Left lung (tissue), 10 donors: Measurements from ENCODE around the gene CA10. TPM values are rescaled to one million over a fixed set of nuclear protein-coding genes. Genes with fewer than 3 reads are reported as not detected.

Source experiments
- ATAC-seq: fragments of 200-7000 bp; cut with Tn5 transposase; one replicate; pipeline ENCODE4 v1.9.1; 2020; ENCODE audit warnings: moderate library complexity
- DNase-seq, 4 donors: peaks; one replicate each; pipeline ENCODE4 v3.0.0-alpha.2; 2013 to 2020
- H3K27ac ChIP-seq, 2 donors: fragments of 200-600 bp; sonication (generic) in 1 of 2; one replicate each; pipeline versions ENCODE4 v1.5.0 to v1.8.0; 2020 to 2021
- H3K27me3 ChIP-seq, 2 donors: fragments of 200-600 bp; sonication (generic) in 1 of 2; one replicate each; pipeline versions ENCODE4 v1.5.0 to v1.8.0; 2020 to 2021
- H3K36me3 ChIP-seq, 2 donors: fragments of 200-600 bp; sonication (generic) in 1 of 2; one replicate each; pipeline versions ENCODE4 v1.5.0 to v1.8.0; 2020 to 2021
- H3K4me1 ChIP-seq, 2 donors: fragments of 200-600 bp; one replicate each; pipeline ENCODE4 v1.8.0; 2021
- H3K4me3 ChIP-seq, 2 donors: fragments of 200-600 bp; sonication (generic) in 1 of 2; one replicate each; pipeline versions ENCODE4 v1.5.0 to v1.8.0; 2020 to 2021; ENCODE audit warnings: mild to moderate bottlenecking in 1 of 2
- H3K9me3 ChIP-seq, 2 donors: fragments of 200-600 bp; sonication (generic) in 1 of 2; one replicate each; pipeline versions ENCODE4 v1.5.0 to v1.8.0; 2020 to 2021
- CTCF ChIP-seq, 2 donors: fragments of 200-600 bp; sonication (generic) in 1 of 2; IDR thresholded peaks; one replicate each; pipeline versions ENCODE4 v1.5.0 to v1.8.0; 2021; ENCODE audit warnings: antibody characterized with exemption in 2 of 2
- intact Hi-C, 2 donors: fragments of 100-400 bp; cut with DNase I; formaldehyde crosslinking; loops; one replicate each; pipeline versions ENCODE4 v1.11.2 to v1.14.2; 2022
- polyA plus RNA-seq, 6 donors: library from polyadenylated mRNA; unstranded; fragments of 120-200 nt; gene quantifications; one replicate each; pipeline ENCODE4 v1.2.1, GENCODE V29; 2013; ENCODE audit not compliant: insufficient read length in 6 of 6
- total RNA-seq, 2 donors: library from RNA; stranded (reverse); fragmentation: NEBNext Ultra II Directional; extraction: Animal tissue kit (Norgen Biotek cat#: 25700); gene quantifications; one replicate each; pipeline ENCODE4 v1.2.1, GENCODE V29; 2021
- donor health status: DM: no; HTN: yes; CAD: no.
- donor health status: DM: no; HTN: no; CAD: no.

CA10 gene
- total and polyA plus RNA-seq, 8 donors = 0.06 to 0.31 TPM; not detected in 6

GRCh38 chr17:51668155-51668962 is 490.2 kb downstream of the CA10 start:
- Histone ChIP-seq H3K27me3 (no peaks in the 10 kb centered on the region), H3K27ac (no peak overlapping the region), H3K36me3 (no peaks in the 10 kb centered on the region), H3K4me1 (no peaks in the 10 kb centered on the region), H3K9me3 (peaks cover 0 to 6% of the 10 kb centered on the region in 2 donors), H3K4me3 (no peak overlapping the region)
- ATAC-seq (no peak), DNase-seq (peak in 1 of 4 donors; percentile 71)
- intact Hi-C loops = no loop called here
- TF ChIP-seq CTCF (IDR thresholded peaks at IDR 0.05) = no peak

- H3K27me3 ChIP-seq = no peaks in the 10 kb centered on the region
- peaks cover 0 to 6% of the 10 kb centered on the region in 2 donors for H3K9me3 ChIP-seq
- no peak overlapping the region for H3K27ac ChIP-seq
- DNase-seq (no peak), ATAC-seq (no peak)
- intact Hi-C loops = no loop called here
- no peak overlapping the region for H3K4me3 ChIP-seq
- H3K36me3 ChIP-seq = no peaks in the 10 kb centered on the region
- no peaks in the 10 kb centered on the region for H3K4me1 ChIP-seq
- no peak for TF ChIP-seq CTCF (IDR thresholded peaks at IDR 0.05)
These were observed 490.8 kb downstream of the CA10 start for GRCh38 chr17:51667706-51668083.

GRCh38 chr17:51666971-51667705 is 491.4 kb downstream of the CA10 start:
- TF ChIP-seq CTCF (IDR thresholded peaks at IDR 0.05) = no peak
- H3K27me3 ChIP-seq = no peaks in the 10 kb centered on the region
- H3K36me3 ChIP-seq = no peaks in the 10 kb centered on the region
- no peaks in the 10 kb centered on the region for H3K4me1 ChIP-seq
- intact Hi-C loops = no loop called here
- H3K27ac ChIP-seq = no peak overlapping the region
- ATAC-seq (no peak), DNase-seq (no peak)
- no peak overlapping the region for H3K4me3 ChIP-seq
- peaks cover 0 to 6% of the 10 kb centered on the region in 2 donors for H3K9me3 ChIP-seq

- no peaks in the 10 kb centered on the region for H3K9me3 ChIP-seq
- DNase-seq = no peak
- H3K27ac ChIP-seq = no peak overlapping the region
- TF ChIP-seq CTCF (IDR thresholded peaks at IDR 0.05) = no peak
- no peaks in the 10 kb centered on the region for H3K36me3 ChIP-seq
- H3K4me3 ChIP-seq = no peak overlapping the region
- ATAC-seq = no peak
- H3K27me3 ChIP-seq = no peaks in the 10 kb centered on the region
- no peaks in the 10 kb centered on the region for H3K4me1 ChIP-seq
- intact Hi-C loops = no loop called here
These were observed 496.1 kb downstream of the CA10 start for GRCh38 chr17:51662204-51663056.
